ENCODE data around the gene PALD1.

The PALD1 gene

DNA sequence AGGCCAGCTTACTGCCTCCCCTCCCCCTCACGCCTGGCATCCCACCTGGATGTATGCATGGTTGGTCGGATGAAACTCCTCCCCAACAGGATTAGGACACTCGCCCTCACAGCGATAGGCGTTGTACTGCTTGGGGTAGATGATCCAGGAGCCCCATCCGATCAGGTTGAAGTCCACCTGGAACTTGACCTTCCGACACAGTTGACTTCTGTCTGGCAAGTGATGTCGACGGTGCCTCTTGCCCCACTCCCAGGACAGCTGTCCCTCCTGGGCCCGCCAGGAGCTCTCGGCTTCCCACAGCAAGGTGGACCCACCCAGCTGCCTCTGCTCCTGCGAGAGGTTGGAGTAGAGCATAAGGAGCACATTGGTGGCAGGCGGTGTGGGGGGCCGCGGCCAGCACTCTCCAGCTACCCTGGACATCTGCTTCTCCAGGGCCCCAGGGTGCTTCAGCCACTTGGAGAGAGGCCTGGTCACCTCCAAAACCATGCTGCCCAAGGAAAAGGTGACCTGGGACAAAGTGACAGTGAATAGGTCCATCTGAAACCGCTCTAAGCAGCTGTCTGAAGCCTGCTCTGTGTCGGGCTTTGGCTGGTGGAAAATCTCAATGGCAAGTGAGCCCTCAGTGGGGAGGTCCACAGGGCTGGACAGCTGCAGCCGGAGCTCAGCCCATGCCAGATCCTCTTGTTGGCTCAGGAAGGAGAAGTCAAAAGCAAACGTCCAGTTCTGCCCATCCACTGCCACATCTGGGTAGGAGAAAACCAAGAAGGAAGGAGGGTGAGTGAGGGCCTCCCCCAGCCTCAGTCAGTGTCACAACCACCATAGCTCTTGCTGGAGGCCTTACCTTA lies 43.1 kb upstream of the PALD1 start:
- DNase-seq (ENCODE audit: low read depth) = no peak
- TF ChIP-seq, protein P1, sequence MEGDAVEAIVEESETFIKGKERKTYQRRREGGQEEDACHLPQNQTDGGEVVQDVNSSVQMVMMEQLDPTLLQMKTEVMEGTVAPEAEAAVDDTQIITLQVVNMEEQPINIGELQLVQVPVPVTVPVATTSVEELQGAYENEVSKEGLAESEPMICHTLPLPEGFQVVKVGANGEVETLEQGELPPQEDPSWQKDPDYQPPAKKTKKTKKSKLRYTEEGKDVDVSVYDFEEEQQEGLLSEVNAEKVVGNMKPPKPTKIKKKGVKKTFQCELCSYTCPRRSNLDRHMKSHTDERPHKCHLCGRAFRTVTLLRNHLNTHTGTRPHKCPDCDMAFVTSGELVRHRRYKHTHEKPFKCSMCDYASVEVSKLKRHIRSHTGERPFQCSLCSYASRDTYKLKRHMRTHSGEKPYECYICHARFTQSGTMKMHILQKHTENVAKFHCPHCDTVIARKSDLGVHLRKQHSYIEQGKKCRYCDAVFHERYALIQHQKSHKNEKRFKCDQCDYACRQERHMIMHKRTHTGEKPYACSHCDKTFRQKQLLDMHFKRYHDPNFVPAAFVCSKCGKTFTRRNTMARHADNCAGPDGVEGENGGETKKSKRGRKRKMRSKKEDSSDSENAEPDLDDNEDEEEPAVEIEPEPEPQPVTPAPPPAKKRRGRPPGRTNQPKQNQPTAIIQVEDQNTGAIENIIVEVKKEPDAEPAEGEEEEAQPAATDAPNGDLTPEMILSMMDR (IDR thresholded peaks at IDR 0.05; ENCODE audit: control insufficient read depth, extremely low read depth, insufficient read depth) = no peak
- H3K4me3 ChIP-seq (ENCODE audit: low read depth, low read length) = no peak overlapping the region

DNA sequence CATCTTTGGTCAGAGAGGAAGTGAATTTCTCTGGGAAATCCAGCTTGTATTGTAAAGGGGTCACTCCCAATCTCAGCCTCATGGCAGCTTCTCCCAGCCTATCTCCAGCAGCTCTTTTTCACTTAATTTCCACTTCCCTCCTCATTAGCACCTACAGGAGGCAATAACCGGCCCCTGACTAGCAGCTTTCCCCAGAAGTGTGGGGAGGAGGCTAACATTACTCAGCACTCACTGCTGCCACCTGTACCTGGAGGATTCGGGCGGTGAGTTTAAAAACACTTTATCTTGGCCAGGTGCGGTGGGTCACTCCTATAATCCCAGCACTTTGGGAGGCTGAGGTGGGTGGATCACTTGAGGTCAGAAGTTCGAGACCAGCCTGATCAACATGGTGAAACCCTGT lies 40.8 kb upstream of the PALD1 start:
- DNase-seq (ENCODE audit: low read depth) = no peak
- TF ChIP-seq, protein P1 (IDR thresholded peaks at IDR 0.05; ENCODE audit: control insufficient read depth, extremely low read depth, insufficient read depth) = no peak

DNA sequence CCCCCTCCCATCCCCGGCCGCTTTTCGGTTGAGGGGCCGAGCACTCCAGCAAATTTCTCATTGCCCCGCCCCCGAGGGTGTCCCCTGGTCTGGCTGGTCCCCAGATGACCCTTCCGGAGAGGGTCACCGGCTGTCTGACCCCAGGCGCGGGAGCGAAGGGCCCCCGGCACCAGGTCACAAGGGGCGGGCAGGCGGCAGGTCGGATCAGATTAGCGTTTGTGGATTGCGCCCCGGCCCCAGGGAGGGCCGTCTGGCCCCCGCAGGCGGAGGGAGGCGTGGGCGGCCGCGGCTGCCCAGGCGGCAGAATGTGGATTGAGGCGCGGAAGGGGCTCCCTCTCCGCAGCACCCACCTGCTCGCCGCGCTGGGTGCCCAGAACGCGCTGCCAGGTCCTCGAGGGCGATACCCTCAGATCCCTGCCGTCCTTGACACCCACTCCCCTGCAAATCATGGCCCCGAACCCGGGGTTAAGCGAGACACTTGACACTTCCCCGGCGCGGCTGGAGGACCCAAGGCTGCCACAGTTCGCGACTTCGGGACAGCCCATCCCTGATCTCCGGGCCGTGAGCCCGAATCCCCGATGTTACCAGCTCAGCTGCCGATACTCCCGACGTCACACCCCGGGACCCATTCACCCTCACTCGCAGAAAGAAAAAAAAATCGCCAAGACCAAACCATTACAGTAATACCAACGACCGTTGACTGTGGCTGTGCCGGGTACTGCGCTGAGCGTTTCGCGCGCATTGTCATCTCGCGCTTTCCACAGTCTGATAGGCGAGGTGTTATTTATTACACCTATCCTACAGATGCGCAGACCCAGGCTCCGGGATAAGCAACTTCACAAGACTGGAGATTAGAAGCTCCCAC lies 38.0 kb upstream of the PALD1 start:
- no peak overlapping the region for H3K4me3 ChIP-seq (ENCODE audit: low read depth, low read length)
- no peak for DNase-seq (ENCODE audit: low read depth)
- TF ChIP-seq, protein P1 (IDR thresholded peaks at IDR 0.05; ENCODE audit: control insufficient read depth, extremely low read depth, insufficient read depth) = no peak

More for the DNA sequence above, 40.8 kb upstream of the PALD1 start:
- H3K4me3 ChIP-seq (ENCODE audit: low read depth, low read length) = no peak overlapping the region

DNA sequence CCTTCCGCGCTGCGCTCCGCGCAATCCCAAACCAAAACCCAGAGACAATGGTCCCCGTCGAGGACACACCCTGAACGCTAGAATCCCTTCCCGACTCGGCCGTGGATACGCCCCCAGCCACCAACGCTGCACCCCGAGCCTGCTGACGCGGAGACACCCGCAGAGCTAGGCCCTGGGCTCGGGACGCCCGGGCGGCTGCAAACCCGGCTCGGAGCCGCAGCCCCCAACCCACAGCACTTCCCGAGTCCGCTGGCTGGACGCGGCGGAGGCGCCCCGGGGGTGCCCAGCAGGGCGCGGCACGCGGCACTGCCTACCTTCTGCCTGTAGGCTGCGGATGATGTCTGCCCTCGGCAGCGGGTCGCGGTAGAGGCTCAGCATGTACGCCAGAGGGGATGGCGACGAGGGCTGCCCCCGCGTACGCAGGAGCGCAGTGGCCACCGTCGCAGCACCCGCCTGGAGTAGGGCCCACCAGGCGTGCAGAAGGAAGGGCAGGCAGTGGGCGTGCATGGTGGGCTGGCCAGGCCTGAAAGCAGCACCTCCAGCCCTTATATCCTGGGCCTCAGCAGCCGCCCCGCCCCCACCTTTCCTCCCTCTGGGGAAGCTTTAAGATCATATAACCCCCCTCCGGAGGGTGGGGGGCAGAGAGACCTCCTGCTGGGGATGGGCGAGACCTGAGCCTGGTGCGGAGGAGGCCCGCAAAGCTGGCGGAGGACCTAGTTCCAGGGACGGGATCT lies 37.2 kb upstream of the PALD1 start, which contains the start of gene NODAL:
Gene NODAL, minus strand, starts transcription at position 521 of the 734 bp plus-strand sequence. Its CDS starts 14 bp downstream, at position 507.
- no peak for DNase-seq (ENCODE audit: low read depth)

DNA sequence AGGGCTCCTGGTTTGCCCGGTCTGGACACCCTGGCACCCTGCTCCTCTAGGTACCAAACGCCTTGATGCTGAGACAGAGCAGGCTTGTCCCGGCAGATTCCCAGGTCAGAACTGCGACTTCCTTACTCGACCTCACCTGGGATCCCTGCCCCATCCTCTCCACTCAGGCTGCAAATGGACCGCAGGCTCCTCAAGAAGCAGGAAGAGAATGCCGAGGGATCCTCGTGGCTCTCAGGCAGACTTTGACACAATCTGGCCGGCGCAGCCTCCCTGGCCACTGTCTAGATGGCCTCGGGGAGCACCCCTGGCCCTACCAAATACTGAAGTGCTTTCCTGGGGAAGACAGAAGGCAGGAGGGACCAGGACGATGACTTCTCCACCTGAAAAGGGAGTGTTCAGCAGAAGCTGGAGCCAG lies 36.7 kb upstream of the PALD1 start:
- TF ChIP-seq, protein P1 (IDR thresholded peaks at IDR 0.05; ENCODE audit: control insufficient read depth, extremely low read depth, insufficient read depth) = no peak
- H3K4me3 ChIP-seq (ENCODE audit: low read depth, low read length) = no peak overlapping the region
- DNase-seq (ENCODE audit: low read depth) = no peak

More for the DNA sequence above, 37.2 kb upstream of the PALD1 start, which contains the start of gene NODAL:
- no peak within 1 kb of the TSS for H3K4me3 ChIP-seq (ENCODE audit: low read depth, low read length)
- TF ChIP-seq, protein P1 (IDR thresholded peaks at IDR 0.05; ENCODE audit: control insufficient read depth, extremely low read depth, insufficient read depth) = no peak

DNA sequence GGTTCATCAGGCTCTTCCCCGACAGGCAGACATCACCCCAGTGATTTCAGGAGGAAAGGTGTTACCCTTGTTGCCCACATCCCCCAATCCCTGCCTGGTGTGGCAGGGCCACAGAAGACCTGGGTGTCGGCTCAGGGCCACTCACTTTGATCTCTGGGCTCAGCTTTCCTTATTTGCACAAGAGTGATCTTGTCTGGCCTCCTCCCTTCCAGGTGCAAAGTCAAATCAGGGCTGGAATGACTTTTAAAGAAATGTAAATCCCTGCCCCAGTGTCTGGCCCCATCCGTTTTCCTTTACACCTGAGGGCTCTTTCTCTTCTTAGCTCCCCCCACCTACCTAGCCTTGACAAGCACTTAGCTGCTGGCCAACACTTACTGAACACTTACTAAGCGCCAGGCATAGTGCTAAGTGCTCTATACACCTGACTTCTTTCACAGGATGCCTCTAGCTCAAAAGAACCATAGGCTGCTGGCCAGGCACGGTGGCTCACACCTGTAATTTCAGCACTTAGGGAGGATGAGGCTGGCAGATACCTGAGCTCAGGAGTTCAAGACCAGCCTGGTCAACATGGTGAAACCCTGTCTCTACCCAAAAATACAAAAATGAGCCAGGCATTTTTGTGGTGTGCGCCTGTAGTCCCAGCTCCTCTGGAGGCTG lies 36.1 kb upstream of the PALD1 start:
- no peak for DNase-seq (ENCODE audit: low read depth)
- H3K4me3 ChIP-seq (ENCODE audit: low read depth, low read length) = no peak overlapping the region
- TF ChIP-seq, protein P1 (IDR thresholded peaks at IDR 0.05; ENCODE audit: control insufficient read depth, extremely low read depth, insufficient read depth) = no peak
